Hematopoietic multipotent progenitor cell treated with erythropoietin and hydrocortisone succinate and interleukin-3 and kit ligand, for 4 days (in vitro differentiated cells): ENCODE data around the gene TMEM259.

Source experiments
- DNase-seq: peaks from one replicate; pipeline ENCODE4 v3.0.0-alpha.2; 2015

The TMEM259 gene

DNA sequence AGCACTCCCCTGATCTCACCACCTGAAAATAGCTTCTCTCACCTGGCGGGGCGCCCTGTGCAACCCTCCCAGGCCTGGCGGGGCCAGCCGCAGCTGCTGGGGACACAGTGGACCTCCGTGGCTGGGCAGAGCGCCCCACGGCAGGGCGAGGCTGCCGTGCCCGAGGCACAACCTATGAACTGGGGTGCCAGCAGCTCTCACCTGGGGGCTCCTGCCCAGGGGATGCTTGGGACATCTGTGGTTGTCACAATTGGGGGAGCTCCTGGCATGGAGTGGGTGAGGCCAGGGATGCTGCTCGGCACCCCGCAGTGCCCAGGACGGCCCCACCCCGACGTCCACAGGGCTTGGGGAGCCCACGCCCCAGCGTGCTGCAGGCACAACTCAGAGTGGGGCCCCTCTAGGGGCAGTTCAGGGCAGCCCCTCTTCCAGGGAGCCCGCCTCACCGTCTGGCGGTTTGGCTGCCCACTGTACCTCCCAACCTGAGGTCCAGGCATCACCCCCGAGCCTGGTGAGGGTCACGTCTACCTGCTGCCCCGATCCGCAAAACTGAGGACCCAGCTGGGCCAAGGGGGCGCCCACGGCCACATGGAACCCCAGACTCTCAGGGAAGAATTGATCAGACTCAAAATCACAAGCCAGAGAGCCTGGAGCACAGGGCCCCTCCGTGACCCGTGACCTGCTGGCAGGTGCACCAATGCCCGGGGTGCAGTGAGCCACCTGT lies 5.7 kb downstream of the TMEM259 start:
- no peak for DNase-seq

DNA sequence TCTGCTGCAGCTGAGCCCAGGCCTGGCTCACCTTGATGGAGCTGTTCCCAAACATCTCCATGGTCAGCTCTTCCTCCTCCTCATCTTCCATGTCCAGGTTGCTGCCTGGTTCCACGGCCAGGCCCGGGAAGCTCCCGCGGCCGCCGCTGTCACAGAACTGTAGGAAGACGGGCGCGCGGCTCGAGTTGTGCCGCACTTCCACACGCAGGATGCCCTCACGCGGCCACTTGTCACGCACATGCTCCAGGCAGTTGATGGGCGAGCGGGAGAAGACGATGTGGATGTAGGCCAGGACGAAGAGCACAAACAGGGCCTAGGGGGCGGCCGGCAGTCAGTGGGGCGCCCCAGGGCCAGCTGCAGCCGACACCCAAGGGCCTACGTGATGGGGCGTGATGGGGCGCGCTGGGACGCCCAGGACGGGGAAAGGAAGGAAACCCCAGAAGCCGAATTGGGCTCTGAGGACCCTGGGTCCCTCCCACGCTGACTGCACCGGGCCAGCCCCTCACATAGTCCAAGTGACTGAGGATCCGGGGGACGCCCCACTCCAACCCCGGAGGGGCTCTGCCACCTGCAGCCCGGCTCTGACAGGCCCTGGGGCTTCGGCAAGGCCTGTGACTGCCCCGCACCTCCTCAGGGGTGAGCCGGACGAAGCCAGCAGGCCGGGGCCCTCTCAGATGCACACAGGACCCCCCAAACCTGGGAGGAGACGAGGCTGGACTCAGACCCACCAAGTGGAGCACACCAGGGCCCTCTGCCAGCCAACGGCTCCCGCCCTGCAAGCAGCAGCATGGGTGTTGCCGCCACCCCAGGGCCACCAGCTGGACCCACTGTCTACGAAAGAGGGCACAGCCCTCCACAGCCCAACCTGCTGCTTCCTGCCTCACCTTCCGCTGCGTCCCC lies 6.5 kb downstream of the TMEM259 start:
- DNase-seq = no peak

DNA sequence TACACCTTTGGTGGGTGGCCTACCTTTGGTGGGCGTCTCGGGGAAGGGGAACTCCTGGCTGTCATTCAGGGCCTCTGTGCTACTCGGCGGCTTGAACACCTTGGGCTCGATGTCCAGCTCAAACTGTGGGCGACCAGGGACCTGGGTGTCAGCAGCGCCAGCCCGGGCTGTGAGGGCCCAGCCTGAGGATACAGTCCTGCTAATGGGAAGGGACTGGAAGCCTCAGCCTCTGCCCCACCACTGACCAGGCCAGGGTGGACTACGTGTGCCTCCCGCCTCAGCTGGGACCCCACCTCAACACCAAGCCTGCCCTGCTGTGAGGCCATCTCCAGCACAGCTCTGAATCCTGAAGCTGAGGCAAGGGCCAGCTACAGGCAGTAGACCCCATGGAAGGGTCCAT lies 7.7 kb downstream of the TMEM259 start:
- DNase-seq = no peak

DNA sequence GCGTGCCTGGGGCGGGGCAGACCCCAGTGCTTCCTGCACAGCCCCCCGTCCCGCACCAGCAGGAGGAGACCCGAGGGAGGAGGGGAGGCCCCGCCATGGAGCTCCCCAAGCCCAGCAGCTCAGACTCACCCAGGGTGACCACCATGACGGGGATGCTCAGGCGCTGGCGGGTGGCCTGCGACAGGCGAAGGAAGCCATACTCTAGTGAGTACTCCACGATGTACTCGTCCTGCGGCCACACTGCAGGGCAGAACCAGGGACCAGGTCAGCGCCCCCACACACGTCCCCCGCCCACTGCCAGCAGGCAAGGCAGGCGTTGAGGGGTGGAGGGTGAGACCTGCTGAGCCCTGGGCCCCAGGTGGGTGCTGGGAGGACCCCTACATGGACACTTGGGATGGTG lies 8.6 kb downstream of the TMEM259 start:
- no peak for DNase-seq

DNA sequence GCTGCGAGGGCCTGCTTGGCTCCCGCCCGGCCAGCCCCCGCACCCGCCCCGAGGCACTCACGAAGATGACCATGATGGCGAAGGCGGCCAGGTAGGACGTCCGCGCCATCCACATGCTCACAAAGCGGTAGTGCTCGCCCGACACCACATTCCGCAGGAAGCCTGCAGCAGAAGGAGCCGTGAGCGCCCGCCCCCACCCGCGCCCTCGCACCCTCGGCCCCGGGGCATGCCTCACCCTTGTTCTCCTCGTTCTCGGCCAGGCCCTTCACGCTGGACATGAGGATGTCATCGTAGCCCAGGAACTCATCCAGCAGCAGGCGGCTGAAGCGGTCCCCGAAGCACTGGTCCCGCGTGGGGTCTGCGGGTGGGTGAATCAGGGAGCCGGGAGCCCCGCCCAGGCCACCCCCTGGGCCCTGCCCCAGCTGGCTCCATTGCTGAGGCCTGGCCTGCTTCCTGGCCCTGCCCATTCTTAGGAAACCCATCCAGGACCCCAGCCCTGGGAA lies 9.0 kb downstream of the TMEM259 start:
- no peak for DNase-seq

DNA sequence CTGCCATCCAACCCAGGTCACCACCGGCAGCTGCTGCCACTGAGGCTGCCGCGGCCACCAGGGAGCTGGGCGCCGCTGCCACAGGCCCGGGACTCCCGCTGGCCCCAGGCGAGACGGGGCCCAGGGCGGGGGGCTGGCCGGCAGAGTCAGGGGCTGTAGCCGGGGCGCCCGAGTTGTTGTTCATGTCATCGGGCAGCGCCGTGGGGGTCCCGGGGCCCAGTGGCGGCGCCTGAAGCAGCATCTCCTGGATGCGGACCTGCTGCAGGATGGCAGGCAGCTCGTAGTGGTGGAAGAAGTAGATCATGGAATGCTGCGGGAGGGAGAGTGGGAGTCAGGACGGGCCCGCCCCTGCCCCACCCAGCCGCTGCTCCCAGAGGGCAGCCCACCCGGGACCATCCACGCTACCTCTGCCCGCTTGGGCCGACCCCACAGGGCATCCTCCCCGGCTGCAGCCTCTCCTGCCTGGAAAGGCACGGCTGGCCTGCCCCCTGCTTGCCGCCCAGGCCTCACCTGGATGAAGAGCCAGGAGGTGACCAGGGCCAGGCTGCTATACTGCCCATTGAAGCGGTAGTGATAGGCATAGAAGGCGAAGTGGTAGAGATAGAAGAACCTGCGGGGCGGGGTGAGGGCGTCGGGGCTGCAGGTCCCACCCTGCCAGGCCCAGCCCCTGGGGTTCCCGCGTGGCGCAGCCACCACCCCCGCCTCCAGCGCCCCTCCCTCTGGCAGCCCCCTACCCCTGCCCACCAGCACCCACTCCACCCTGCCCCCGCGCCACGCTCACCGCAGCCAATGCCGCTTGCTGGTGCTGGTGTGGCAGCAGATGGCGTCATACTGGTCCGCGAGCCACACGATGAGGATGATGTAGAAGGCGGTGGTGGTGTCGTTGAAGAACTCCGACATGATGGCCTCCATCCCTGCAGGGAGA lies 10.1 kb downstream of the TMEM259 start:
- DNase-seq = no peak

DNA sequence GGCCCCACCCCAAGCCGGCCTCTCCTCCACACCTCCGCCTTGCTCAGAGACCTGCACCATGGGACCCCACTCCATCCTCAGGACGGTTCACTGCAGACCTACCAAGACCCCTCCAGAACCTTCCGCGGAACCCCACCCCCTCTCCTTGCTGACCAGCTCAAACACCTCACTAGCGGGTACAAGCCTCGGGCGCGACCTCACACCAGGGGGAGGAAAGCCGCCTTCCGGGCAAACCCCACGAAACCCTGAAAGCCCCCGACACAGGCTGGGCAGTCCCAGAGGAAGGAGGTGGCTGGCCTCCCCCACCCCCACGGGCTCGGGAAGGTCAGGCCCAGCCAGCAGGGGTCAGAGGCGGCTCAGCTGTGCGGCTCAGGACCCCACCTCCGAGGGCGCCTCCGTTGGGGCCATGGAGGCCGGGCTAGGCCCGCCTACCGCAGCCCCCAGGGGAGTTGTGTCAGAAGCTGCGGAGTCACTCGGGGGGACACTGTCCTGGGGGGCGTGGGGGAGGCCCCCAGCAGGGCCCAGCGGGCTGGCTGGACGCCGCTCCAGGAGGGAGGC lies 10.9 kb downstream of the TMEM259 start:
- no peak for DNase-seq

DNA sequence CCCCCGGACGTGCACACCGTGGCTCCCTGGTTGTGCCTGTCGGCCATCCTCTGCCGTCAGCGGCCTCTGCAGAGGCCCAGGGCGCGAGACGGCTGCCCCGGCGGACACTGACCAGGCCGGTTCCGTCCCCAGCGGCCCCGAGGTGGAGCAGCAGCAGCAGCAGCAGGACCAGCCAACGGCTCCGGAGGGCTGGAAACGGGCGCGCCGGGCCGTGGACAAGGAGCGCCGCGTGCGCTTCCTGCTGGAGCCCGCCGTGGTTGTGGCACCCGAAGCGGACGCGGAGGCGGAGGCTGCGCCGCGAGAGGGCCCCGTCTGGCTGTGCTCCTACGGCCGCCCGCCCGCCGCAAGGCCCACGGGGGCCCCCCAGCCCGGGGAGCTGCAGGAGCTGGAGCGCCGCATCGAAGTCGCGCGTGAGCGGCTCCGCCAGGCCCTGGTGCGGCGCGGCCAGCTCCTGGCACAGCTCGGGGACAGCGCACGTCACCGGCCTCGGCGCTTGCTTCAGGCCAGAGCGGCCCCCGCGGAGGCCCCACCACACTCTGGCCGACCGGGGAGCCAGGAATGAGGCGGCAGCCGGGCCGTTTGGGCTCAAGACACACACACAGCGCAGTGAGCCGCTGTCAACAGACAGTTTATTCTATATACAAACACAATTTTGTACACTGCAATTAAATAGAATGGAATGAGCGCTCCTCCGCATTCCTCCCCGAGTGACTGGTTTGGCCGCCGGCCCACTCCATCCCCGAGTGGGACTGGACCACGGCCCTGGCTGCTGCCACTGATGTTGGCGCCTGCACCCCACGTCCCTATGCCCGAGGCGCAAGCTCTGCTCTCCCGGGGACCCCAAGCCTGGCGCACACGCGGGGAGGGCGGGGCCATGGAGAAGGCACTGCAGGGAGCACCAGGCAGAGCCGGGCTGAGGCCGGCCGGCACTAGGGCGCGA lies 11.6 kb downstream of the TMEM259 start:
- DNase-seq = peak; percentile 9

DNA sequence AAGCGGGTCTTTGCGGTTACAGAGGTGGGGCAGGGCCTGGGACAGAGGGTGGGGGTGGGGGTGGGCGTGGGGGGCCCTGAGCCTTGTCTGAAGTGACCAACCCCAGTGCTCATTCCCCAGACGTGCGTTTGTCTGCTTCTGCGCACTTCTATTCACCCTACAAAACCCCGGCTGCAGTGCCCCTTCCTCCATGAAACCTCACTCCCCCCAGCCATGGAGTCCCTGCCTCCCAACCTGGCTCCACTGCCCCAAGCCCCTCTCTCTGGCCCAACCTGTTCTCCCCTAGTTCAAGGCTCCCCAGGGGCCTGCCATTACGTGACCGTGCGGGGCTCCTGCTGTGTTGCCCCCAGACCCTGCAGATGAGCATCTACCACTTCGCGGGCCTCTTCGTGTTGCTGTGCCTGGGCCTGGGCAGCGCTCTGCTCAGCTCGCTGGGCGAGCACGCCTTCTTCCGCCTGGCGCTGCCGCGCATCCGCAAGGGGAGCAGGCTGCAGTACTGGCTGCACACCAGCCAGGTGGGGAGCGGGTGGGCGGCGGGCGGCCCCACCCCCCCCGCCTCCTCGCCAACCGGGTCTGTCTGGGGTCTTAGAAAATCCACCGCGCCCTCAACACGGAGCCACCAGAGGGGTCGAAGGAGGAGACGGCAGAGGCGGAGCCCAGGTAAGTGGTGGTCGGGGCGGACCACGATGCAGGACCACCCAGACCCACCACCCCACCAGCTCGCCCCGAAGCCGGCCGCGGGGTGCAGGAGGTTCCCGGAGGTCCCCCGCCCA lies 12.5 kb downstream of the TMEM259 start:
- no peak for DNase-seq

DNA sequence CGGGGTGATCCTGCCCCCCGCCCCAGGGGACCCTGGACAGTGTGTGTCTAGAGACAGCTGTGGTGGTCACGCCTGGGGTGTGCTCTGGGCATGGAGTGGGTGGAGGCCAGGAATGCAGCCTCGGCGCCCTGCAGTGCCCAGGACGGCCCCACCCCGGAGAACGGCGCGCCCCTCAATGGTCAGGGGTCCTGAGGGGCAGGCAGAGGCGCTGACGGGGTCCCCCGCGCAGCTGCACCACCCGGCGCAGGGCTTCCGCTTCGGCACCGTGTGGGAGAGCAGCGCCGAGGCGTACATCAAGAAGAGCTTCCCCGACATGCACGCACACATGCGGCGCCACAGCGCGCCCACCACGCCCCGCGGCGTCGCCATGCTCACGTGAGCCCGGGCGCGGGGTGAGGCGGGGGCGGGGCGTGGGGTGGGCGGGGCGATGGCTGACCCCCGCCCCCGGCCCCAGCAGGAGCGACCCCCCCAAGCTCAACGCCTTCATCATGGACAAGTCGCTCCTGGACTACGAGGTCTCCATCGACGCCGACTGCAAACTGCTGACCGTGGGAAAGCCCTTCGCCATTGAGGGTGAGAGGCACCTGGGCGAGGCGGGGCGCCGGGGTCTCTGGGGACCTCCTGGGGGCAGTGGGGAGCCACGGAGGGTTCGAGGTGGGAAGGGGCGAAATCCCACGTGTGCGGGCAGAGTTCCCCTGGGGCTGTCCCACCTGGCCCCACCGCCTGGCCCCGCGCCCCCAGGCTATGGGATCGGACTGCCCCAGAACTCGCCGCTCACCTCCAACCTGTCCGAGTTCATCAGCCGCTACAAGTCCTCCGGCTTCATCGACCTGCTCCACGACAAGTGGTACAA lies 13.3 kb downstream of the TMEM259 start:
- DNase-seq = no peak

DNA sequence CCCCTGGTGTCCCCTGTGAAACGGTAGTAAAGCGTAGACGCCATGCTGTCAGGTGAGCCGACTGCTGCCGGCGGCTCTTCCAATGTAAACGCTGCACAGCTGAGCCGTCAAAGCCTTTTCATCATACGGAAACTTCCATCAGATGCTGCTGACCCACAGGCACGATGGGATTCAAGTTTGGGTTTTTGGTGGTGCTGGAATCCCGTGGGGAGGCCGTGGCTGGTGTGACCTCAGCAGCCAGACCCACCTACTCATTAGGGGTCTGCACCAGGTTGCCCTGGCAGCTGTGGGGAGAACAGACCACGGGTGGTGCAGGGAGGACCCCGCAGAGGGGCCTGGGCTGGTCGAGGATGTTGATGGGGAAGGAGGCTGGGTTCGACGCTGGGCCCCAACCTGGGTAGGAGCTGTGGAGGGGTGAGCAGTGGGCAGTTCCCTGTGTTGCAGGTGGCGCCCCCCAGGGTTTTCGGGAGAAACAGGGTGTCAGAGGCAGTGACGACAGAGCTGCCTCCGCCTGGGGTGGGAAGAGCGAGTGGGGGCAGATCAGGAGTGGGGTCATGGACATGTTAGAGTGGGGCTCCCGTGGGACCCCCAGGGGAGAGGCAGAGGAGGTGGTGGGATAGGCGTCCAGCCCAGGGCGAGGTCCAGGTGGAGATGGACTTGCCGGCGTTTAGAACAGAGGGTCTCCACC lies 14.1 kb downstream of the TMEM259 start:
- no peak for DNase-seq

DNA sequence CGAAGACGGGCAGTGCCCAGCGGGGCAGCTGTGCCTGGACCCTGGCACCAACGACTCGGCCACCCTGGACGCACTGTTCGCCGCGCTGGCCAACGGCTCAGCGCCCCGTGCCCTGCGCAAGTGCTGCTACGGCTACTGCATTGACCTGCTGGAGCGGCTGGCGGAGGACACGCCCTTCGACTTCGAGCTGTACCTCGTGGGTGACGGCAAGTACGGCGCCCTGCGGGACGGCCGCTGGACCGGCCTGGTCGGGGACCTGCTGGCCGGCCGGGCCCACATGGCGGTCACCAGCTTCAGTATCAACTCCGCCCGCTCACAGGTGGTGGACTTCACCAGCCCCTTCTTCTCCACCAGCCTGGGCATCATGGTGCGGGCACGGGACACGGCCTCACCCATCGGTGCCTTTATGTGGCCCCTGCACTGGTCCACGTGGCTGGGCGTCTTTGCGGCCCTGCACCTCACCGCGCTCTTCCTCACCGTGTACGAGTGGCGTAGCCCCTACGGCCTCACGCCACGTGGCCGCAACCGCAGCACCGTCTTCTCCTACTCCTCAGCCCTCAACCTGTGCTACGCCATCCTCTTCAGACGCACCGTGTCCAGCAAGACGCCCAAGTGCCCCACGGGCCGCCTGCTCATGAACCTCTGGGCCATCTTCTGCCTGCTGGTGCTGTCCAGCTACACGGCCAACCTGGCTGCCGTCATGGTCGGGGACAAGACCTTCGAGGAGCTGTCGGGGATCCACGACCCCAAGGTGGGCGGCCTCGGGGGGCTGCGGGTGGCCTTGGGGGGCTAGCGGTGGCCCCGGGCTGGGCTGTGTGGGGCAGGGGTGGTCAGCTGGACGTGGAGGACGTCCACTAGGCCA lies 15.9 kb downstream of the TMEM259 start:
- DNase-seq = peak; percentile 5

DNA sequence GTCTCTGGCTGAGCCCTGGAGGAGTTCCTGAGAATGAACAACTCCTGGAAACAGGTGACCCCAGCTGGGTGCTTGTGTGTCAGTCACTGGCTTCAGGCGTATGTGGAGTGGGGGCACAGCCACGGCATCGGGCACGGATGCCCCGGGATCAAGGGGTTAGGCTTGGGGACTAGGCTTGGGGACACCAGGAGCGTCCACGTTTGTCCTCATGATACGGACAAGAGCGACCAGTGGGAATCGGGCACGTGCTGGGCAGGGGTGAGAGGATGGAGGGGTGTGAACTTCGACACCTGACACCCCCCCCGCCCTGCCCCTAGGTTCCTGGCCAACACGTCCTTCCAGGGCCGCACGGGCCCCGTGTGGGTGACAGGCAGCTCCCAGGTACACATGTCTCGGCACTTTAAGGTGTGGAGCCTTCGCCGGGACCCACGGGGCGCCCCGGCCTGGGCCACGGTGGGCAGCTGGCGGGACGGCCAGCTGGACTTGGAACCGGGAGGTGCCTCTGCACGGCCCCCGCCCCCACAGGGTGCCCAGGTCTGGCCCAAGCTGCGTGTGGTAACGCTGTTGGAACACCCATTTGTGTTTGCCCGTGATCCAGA lies 16.6 kb downstream of the TMEM259 start:
- no peak for DNase-seq

DNA sequence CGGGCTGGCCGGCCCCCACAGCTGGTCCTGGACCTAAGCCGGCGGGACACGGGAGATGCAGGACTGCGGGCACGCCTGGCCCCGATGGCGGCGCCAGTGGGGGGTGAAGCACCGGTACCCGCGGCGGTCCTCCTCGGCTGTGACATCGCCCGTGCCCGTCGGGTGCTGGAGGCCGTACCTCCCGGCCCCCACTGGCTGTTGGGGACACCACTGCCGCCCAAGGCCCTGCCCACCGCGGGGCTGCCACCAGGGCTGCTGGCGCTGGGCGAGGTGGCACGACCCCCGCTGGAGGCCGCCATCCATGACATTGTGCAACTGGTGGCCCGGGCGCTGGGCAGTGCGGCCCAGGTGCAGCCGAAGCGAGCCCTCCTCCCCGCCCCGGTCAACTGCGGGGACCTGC lies 17.6 kb downstream of the TMEM259 start:
- no peak for DNase-seq

DNA sequence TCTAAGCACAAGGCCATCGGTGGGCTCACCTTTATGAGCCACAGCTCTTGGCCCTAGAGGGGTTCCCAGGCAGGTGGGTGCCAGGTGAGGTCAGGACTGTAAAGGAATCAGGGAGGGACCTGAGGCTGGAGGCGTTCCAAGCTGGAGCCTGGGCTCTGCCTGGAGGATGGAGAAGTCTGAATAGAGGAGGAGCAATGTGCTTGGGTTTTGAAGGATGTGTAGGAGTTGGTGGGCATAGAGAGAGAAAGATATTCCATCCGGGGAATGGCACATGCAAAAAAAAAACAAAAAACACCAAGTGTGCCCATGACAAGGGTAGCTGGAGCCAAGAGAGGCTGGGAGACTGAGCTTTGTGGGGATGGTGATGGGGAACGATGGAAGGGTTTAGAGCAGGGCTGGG lies 18.3 kb downstream of the TMEM259 start:
- DNase-seq = no peak

DNA sequence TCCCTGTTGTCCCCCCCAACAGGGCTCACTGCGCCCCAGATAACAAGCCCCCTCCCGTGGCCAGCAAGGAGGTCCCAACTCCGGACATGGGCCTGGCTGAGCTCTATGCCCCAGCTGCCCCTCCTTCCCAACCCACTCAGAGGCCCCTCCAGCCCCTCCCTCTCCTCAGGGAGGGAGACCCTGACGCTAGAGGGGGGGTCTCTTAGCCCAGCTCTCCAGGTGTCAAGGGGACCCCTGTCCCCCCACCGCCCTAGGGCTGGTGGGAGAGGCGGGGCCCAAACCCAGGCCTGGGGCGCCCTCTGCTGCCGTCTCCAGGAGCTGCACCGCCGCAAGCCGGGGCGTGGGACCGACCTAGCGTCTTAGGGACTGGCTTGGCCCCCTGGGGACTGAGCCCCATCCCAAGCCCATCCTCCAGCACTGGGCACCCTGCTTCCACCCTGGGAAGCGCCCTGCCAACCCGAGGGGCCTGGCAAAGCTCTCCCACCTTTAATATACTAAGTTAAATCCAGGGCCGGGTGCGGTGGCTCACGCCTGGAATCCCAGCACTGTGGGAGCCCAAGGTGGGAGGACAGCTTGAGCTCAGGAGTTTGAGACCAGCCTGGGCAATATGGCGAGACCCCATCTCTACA lies 19.3 kb downstream of the TMEM259 start:
- peak; percentile 72 for DNase-seq
